HL-60/S4 treated with phorbol 12-myristate 13-acetate at 8.2 ng/mL for 4 days and 3 days (cell line): ENCODE results near the gene GBP4.

ENCODE experiments used
- in situ Hi-C: fragments of 300-500 bp; cut with MboI; formaldehyde crosslinking; loops from 2 replicates; pipeline ENCODE4 v1.15.0; 2022; ENCODE audit warnings: low sequenced_read_pairs

Gene GBP4

GRCh38 chr1:89172468-89173143, 26.1 kb downstream of the GBP4 start:
- in situ Hi-C loops, result no loop called here

DNA sequence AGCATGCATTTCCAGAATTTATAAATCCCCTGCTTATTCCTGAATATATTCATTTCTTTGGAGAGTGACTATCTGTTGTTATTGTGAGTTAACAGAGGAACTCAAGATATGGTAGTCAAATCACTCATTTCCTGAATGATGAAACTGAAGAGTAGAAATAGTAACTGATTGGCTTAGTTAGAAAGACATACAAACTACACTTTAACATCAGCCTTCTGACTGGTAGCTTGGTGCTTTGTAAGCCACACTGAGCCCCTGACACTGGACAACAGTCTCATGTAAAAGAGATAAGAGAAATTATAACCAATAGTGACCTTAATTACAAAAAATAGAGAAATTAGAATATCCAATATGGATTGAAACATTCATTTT, 27.7 kb downstream of the GBP4 start:
- in situ Hi-C loops, result no loop called here

GRCh38 chr1:89170170-89171066, 28.3 kb downstream of the GBP4 start:
- in situ Hi-C loops, result no loop called here

DNA sequence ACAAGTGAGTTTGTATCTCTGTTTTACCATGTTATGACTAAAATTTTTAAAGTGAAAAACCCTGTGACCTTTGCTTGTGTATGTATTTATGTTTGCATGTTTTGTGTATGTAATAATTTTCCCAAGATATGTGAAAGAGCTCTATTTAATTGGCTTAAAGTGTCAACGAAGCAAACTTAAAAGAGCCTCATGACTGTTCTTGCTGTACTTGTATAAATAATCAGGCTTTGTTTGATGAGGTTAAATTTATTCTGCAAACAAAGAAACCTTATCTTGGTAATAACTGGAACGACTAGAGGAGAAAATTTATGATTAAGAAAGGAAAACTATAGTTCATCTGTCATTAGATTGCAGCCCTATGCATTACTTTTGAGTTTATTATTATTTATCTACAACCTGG, 29.6 kb downstream of the GBP4 start:
- in situ Hi-C loops, result no loop called here

DNA sequence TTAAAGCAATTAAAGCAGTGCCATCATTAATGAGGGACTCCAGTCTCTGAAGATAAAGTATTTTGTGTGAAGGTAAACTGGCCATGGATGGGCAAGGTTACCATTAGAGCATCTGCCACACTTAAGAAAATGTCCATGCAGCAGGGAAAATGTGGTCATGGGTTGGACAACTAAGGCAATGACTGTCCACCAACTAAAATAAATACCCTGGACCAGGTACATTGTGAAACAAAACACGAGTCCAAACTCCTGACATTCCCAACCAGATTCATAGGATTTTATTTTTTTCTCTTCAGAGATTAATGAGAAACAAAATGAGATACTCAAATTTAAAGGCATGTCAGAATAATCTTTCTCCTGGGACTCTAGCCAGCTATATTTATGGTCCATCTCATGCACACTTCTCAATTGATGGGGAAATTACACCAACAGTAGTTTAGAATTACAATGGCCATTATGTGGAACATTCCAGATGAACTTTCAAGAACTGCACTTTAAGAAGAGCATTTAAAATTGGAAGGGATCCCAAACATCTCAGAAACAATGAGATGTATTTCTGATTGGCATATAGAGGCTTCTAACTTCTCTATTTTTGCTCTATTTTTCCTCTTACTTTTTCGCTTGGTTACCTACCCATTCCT, 31.0 kb downstream of the GBP4 start:
- in situ Hi-C loops, result no loop called here

DNA sequence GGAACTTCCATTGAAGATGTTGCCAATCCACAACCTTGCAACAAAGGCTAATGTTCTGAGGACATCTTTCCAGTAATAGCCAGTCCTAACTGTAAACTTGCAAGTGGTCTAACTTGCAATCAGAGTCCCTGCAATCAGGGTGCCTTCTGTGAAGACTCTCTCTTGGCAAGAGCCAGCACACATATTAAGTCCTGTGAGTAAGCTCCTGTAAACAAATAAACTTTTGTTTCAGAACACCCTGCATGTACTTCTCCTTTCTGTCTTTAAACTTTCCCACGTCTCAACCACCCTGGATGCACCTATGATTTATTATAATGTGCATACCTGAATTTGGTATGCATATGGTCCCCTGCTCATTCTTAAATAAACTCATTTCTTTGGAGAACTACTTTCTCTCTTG, 32.0 kb downstream of the GBP4 start:
- in situ Hi-C loops, result no loop called here

DNA sequence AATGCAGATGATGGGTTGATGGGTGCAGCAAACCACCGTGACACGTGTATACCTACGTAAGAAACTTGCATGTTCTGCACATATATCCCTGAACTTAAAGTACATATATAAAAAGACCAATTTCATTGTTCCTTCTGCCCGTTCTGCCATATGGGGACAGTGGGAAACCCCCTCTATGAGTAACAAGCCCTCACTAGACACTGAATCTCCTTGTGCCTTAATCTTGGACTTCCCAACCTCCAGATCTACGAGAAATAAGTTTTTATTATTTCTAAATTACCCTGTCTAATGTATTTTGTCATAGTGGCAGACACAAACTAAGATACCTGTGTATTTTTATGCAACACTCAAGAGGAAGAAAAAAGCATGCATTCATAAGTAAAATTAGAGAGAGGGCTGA, 32.9 kb downstream of the GBP4 start:
- in situ Hi-C loops, result no loop called here

DNA sequence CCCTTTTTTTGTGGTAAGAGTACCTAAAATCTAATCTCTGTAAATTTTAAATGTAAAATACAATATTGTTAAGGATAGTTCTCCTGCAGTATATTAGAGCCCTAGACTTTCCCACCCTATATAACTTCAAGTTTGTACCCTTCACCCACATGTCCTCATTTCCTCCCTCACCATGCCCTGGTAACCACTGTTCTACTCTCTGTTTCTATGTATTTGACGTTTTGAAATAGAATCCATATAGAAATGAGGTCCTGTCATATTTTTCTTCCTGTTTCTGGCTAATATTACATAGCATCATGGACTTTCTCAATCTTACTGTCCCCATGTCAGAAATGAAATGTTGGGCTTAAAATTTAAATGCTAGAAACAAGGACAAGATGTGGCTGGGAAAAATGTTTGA, 47.7 kb downstream of the GBP4 start:
- in situ Hi-C loops, result no loop called here

- in situ Hi-C loops, result no loop called here
Observed at GRCh38 chr1:89149976-89150375, 48.8 kb downstream of the GBP4 start.

- in situ Hi-C loops, result no loop called here
Observed at GRCh38 chr1:89149229-89149628, 49.5 kb downstream of the GBP4 start.

- in situ Hi-C loops, result no loop called here
Observed at GRCh38 chr1:89147678-89148658, 50.8 kb downstream of the GBP4 start.

DNA sequence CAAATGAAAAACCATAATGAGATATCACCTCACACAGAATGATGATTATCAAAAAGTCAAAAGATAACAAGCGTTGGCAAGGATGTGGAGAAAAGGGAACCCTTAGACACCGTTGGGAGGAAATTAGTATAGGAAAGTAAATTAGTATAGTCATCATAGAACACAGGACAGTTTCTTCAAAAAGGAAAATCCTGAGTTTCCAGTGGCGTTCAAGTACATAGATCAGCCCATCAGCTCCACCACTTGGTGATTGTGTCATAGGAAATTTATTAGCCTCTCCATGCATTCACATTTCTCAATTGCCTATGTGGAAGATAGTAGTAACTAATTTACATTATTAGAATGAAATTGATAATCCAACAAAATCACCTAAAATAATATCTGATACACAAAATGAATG, 52.0 kb downstream of the GBP4 start:
- in situ Hi-C loops, result no loop called here

- in situ Hi-C loops, result no loop called here
Observed at GRCh38 chr1:89143484-89143883, 55.3 kb downstream of the GBP4 start.

DNA sequence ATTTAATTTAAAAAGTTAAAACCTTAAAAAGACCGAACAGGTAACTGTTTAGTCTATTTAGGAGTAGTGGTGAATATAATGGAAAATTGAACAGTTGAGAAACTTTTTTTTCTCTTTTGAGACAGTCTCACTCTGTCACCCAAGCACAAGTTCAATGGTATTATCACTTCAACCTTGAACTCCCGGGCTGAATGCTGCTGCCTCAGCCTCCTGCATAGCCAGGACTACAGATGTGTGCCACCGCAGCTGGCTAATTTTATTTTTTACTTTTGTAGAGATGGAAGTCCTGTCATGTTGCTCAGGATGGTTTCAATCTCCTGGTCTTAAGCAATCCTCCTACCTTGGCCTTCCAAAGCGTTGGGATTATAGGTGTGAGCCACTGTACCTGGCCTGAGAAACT, 56.6 kb downstream of the GBP4 start:
- in situ Hi-C loops, result no loop called here

DNA sequence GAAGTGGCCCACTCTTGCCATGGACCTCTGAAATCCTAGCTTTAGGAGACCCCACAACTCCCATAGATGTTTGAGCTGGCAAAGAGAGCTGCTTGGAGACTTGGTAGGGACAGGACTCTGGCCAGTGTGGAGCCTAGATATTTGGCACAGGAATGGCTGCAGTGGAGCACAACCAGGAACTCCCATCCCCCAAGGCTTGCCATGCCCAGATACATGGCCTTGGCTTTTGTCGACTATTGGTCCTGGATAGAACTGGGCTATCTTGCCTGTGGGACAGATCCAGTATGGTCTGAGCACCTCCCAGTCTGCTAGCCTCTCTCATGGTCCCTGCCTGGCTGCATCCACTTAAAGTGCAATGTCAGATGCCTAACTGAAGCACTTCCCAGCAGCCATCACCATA, 65.0 kb downstream of the GBP4 start:
- in situ Hi-C loops, result no loop called here
